ENCODE data around the gene FECH.
"Not testable (repeated sequence)": the region's sequence is repeated elsewhere in the genome, so short reads cannot be mapped to it uniquely, and the experiment has no call there.

Gene FECH

DNA sequence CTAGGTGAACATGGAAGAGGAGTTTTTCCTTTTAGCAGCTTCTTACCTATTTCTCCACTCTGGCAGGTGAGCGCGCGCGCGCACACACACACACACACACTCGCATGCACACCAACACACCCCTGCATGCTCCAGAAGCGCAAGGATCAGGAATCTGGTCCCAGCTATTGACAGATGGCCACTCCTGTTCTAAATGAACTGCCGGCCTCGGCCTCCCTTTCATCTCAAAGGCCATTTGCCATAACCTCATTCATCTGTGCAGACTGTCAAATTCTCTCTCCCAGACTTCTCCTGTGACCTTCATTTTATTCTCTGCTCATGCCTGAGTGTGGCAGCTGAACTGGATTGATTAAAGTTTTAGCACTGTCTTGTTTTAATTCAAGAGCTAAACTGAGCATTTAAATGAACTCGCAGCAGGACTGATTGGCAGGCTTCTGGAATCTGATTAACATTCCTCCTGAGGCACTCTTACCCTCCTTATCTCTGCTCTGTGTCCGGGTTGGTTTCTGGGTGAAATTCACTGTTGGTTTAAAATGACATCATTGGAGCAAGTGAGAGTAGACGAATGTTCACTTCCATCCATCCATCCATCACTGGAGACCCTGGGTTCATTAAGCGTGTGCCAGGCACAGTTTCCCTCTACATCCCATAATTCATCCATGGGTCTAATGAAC lies 58.8 kb downstream of the FECH start:
- DNase-seq = no peak

DNA sequence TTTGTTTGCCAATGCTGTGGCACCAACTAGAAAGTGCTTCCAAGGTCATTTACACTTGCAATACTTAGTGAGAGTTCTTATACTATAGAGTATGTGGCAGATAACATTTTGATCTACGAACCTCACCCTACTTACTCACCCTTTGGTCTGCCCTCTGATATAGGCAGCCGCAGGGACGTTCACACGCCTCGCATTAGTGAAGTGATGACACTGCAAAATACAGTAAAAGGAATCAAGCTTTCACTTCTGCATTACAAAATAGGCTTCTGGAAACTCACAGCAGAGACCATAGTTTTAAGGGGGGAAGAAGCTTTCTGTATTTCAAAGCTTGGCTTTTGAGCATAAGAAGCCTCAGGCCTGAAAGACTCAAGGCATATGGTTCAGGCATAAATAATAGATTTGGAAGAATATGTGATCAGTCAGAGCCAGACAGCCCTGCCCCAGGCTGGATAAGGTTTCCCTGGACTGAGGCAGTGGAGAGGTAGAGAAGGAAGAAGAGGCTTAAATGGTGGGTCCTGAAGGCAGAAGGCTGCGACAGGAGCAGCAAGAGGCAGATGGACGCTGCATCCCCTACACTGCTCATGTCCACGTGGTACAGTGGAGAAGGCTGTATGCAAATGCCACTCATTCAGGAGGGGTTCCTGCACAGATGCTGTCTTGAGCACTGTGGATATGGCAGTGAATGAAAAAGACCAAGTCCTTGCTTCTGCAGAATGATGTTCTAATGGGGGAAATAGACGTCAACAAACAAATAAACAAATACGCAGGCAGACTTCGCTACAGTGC lies 63.1 kb downstream of the FECH start:
- DNase-seq = no peak

DNA sequence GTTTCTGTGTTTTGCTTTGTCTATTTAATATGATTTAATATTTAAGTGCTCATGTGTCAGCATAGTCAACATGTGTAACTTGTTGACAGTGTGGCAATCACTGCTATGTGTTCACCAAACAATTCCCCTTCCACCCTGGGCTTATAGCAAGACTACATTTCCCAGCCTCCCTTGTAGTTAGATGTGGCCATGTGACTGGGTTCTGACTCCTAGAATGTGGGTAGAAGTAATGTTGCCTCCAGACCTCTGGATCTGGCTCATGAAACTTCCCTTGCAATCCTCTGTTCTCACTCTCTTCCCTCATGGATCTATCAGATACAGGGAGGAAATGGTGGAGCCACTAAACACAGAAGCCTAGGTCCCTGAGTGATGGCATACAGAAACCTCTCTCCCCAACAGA lies 64.2 kb downstream of the FECH start:
- DNase-seq = not testable (repeated sequence)

DNA sequence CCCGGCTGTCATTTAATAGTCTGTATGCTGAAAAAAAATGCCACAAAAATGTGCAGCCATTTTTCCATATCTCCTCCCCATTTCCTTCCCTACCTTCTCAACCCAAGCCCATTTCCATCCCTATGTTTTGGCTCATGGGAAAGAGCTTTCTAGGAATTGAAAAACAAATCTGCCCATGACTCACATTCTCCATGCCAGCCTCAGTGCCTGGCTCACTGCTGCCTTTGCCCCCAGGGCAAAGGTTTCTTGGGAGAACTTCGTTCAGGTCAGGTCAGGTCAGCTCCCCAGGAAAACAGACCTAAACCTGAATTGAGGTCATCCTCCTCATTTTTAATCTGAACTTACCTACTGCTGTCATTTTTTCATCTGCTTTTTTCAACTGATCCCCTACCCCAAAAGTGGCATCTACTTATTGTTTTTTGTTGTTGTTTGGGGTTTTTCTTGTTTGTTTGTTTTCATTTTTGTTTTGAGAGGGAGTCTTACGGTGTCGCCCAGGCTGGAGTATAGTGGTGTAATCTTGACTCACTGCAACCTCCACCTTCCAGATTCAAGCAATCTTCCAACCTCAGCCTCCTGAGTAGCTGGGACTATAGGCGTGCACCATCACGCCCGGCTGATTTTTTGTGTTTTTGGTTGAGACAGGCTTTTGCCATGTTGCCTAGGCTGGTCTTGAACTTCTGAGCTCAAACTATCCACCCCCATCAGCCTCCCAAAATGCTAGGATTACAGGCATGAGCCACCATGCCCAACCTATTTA lies 66.7 kb downstream of the FECH start:
- no peak for DNase-seq

DNA sequence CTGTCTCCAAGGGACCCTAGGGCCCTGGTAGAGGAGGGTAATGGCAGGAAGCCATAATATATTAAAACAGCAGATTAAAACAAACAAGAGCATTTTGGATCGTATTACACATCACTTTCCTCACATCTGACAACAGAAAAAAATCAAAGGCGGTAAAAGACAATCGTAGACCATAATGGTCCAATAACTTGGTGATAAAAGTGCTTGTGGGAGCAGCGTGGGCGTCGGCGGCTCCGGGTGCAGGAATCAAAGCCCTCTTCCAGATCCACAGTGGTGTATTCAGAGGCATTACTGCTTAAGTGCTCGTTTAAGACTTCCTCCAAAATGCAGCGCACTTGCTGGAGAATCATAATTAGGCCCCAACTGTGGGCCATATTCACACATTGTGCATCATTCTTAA lies 68.0 kb downstream of the FECH start:
- no peak for DNase-seq

DNA sequence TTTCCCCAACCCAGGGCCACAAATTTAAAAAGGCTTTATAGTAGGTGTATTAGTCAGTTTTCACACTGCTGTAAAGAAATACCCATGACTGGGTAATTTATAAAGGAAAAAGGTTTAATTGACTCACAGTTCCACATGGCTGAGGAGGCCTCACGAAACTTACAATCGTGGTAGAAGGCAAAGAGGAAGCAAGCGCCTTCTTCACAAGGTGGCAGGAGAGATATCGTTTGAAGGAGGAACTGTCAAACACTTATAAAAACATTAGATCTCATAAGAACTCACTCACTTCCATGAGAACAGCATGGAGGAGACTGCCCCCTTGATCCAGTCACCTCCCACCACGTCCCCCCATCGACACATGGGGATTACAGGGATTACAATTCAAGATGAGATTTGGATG lies 70.4 kb downstream of the FECH start:
- no peak for DNase-seq

DNA sequence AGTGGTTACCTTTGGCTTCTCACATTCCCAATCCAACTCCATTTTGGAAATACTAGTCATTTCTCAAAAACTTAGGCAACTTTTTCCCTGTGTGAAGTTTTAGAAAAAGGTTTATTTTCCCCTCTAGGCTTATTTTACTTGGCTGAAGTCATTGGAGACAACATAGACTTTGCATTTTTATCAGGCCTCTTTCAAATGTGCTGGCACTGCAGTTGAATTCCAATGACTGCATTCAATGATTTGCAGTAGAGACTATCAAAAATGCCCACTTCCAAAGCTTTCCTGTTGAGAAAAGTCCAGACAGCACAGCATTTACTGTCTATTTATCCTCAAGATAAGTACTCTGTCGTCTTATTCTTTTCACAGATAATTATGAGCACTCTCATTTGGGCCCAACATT lies 81.3 kb downstream of the FECH start:
- no peak for DNase-seq

DNA sequence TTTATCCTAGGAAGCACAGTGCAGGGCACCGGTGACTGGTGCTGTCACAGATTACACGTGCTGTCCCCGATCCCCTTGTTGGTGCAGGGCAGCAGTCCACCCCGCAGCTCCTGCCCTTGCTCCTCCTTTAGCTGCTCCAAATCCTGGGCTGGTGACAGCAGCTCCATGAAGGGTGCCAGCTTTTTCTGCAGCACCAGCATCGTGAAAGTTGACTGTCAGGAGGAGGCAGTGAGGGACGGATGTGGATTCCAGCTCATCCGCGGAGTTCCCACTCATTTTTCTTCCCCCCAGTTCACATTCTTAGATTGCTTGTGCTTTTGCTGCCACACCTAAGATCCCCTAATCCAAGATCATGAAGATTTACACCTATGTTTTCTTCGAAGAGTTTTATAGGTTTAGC lies 83.9 kb downstream of the FECH start:
- DNase-seq = no peak

DNA sequence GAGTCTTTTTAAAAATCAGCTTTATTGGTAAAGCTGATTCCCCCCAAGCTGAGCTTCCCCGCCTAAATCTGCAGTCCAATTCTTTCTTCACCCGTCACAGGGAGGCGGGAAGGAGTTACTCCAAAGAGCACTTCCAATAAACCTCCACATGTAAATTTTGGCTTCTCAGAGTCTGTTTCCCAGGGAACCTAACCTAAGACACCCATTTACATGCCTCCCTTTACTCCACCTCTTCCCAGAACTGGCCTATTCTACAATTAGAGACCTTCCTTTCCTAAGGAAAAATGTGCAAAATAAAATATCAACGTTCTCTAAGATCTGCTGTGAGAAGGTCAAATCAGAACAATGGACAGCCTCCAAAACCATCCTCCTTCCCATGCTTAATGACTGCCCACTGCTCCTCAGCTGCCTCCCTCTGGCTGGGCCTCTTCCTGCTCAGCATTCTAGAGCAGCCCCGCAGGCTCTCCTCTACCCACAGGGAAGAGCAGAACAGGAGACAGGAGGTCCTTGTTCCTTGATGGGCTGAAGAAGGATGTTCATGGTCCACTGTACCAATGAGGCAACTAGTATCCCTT lies 87.7 kb downstream of the FECH start:
- no peak for DNase-seq
